CD4-positive, alpha-beta T cell treated with Interleukin-10 for 1 hour (primary cell): ENCODE results near the gene GATC.
"Not testable (repeated sequence)": the region's sequence is repeated elsewhere in the genome, so short reads cannot be mapped to it uniquely, and the experiment has no call there.

Experiments used
- DNase-seq: peaks from one replicate; pipeline ENCODE4 v3.0.0-alpha.2; 2020

The GATC gene

GRCh38 chr12:120470150-120470784 is 24.0 kb downstream of the GATC start:
- DNase-seq: peak; percentile 29

GRCh38 chr12:120472521-120472920 is 26.3 kb downstream of the GATC start:
- no peak for DNase-seq

GRCh38 chr12:120473807-120474615 is 27.8 kb downstream of the GATC start:
- DNase-seq: no peak

- DNase-seq: no peak
Measured at GRCh38 chr12:120474616-120474960, 28.3 kb downstream of the GATC start.

GRCh38 chr12:120475643-120476042 is 29.4 kb downstream of the GATC start:
- DNase-seq: no peak

- no peak for DNase-seq
Measured at GRCh38 chr12:120479458-120479857, 33.2 kb downstream of the GATC start.

GRCh38 chr12:120480211-120480610 is 34.0 kb downstream of the GATC start:
- no peak for DNase-seq

- DNase-seq: peak; percentile 53
Measured at GRCh38 chr12:120481022-120481767, 35.0 kb downstream of the GATC start.

GRCh38 chr12:120483621-120484020 is 37.4 kb downstream of the GATC start:
- DNase-seq: no peak

GRCh38 chr12:120485961-120486881 is 40.0 kb downstream of the GATC start:
- no peak for DNase-seq

GRCh38 chr12:120487552-120487951 is 41.3 kb downstream of the GATC start:
- DNase-seq: not testable (repeated sequence)

- no peak for DNase-seq
Measured at GRCh38 chr12:120488057-120488640, 41.9 kb downstream of the GATC start.

GRCh38 chr12:120489018-120489417 is 42.8 kb downstream of the GATC start:
- DNase-seq: no peak

- no peak for DNase-seq
Measured at GRCh38 chr12:120490325-120490724, 44.1 kb downstream of the GATC start.

- no peak for DNase-seq
Measured at GRCh38 chr12:120490833-120491512, 44.7 kb downstream of the GATC start.

GRCh38 chr12:120495186-120495730 is 49.0 kb downstream of the GATC start:
- no peak for DNase-seq

GRCh38 chr12:120495731-120496412 is 49.6 kb downstream of the GATC start, which contains the start of gene DYNLL1:
TSS of gene DYNLL1 (plus strand) at chr12:120496113. CDS start at chr12:120496422, 309 bp downstream.
- DNase-seq: peak; percentile 98

- peak; percentile 63 for DNase-seq
Measured at GRCh38 chr12:120496413-120497340, 50.4 kb downstream of the GATC start.

GRCh38 chr12:120497524-120498150 is 51.4 kb downstream of the GATC start:
- no peak for DNase-seq
